Measurements from ENCODE around the gene GMPR2.
"Not testable (repeated sequence)": the region's sequence is repeated elsewhere in the genome, so short reads cannot be mapped to it uniquely, and the experiment has no call there.

Gene GMPR2

GRCh38 chr14:24202538-24202937 lies 30.2 kb upstream of the GMPR2 start:
- DNase-seq = not testable (repeated sequence)

GRCh38 chr14:24203249-24203886 lies 29.4 kb upstream of the GMPR2 start:
- DNase-seq = not testable (repeated sequence)

DNA sequence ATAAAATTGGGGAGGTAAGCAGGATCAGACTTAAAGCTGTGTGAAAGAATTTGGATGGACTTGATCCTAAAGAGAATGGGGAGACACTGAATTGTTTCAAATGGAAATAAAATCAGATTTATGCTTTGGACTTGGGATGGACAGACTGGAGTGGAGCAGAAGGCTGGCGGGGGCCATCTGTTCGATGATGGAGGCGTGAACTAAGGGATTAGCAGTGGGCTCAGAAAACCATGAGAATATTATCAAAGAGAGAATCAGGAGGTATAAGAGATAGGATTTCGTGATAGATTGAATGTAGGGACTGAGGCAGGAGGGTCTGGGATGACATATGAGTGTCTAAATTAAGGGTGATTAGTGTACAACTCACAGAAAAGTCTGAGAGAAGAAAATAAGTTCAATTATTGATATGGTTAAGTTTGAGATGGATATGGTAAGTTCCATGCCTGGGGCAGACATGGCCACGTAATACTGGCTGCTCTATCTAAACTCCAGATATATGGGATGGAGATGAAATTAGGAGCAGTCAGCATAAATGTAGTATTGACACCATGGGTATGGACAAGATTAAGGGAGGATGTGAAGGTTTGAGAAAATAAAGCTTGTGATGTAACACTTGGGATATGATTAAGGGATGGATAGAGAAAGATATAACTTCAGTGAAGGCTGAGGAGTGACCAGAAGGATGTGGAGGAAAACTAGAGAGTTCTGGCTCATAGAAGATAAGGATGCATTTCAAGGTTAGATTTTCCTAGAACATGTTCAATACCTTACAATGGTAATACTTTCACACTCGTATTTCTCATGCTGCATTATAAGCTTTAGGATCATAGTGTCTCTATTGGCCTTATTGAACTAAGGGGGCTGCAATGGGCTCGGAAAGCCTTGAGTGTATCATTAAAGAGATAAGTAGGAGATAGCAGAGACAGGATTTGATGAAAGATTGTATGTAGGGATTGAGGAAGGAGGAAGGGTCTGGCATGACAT lies 28.3 kb upstream of the GMPR2 start:
- DNase-seq = no peak

DNA sequence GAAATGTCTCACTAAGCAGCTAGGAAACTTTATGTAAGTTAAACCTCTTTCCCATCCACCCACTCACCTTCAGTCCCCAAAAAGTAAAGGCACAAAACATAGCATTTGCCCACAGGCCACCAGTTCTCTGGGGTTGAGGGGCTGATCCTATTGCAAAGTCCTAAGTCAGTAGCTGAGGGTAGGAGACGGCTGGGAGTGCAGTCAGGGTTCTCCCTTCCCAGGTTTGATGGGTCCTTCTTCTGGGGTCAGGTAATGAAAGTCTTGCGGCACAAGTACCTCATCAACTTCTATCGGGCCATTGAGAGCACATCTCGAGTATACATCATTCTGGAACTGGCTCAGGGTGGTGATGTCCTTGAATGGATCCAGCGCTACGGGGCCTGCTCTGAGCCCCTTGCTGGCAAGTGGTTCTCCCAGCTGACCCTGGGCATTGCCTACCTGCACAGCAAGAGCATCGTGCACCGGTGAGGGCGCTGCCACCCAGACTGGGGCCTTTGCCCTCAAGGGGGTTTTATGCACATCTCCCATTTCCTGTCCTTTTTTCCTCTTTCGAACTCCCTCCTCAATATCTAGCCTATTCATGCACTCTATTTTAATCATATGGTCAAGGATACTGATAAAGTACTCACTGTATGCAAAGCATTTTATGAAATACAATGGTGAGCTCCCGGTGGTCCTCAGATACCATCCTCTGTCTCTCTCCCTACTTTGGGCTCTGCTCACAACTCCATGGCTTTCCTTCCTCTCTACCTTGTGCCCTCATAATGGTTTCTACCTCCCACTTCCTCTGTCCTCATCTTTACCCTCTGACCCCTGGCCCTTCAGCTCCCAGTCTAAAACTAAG lies 26.2 kb upstream of the GMPR2 start:
- no peak for DNase-seq

- no peak for DNase-seq
These were observed 25.6 kb upstream of the GMPR2 start for GRCh38 chr14:24207104-24207551.

GRCh38 chr14:24207625-24208024 lies 25.1 kb upstream of the GMPR2 start:
- no peak for DNase-seq

GRCh38 chr14:24211311-24211710 lies 21.4 kb upstream of the GMPR2 start:
- DNase-seq = no peak

DNA sequence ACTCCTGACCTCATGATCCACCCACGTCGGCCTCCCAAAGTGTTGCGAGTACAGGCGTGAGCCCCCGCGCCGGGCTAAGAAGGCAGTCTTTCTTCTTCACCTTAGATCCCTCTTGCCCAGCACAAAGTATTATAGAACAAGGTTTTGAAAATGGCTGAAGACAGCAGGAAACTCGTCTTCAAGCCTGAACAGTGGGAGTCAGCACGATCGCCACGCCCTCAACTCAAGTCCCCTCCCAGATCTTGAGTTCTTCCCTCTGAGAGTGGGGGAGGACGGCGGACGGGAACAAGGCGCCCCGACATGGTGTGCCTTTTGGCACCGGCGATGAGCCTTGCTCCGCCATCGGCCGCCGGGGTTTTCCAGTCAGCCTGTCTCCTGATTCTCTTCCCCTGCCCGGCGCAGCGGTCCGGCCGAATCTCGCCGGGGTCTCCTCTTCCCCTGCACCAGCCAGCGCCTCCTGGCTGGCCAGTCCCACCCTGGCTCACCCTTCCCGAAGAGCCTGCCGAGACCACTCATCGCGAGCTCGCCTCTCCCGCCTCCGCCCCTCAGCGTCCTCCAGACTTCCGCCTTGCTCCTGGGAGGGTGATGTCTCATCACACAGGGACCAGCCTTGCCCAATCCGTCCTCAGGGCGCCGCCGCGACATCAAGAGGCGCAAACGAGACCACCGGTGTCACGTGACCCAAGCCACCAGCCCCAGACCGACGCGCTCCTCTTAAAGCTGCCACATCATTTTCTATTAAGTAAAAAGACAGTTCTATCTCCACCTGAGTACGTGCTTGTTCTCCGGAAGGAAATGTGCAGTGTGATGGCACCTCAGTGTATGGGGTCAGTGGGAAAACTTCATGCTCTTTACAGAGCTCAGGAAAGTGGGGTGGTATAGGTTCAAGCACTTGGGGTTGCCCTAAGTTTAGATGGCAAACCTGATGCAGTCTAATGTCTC lies 19.5 kb upstream of the GMPR2 start, which contains the start of gene CHMP4A:
Gene CHMP4A, minus strand, starts transcription at position 565 of the 942 bp plus-strand sequence. Its CDS starts 49 bp downstream, at position 516.
- DNase-seq = peak; percentile 97 to 98

GRCh38 chr14:24213866-24214662 lies 18.7 kb upstream of the GMPR2 start:
- DNase-seq = no peak

- DNase-seq = peak; percentile 70 to 88
These were observed 17.0 kb upstream of the GMPR2 start, which contains the start of gene MDP1 for GRCh38 chr14:24215495-24216344. Gene MDP1, minus strand, starts transcription at chr14:24216066. Its CDS starts 111 bp downstream, at chr14:24215955.

GRCh38 chr14:24216345-24216699 lies 16.4 kb upstream of the GMPR2 start:
- DNase-seq = no peak

DNA sequence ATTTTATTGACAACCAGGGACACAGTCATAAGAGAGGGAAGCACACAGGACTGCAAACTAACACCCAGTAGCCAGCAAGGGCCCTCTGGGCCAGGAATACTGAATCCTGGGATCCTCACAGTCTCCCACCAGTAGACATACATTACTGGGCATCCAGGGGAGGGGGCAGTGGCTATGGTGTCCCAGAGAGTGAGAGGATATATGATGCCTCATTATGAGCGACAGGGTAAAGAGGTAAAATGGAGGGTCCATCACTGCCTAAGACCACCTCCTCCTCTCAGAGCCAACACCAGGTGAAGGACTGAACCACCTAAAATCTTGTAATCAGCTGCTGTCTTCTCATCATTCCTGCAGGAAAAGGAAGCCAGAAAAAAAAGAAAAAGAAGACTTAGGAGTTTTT lies 15.9 kb upstream of the GMPR2 start:
- DNase-seq = not testable (repeated sequence)

DNA sequence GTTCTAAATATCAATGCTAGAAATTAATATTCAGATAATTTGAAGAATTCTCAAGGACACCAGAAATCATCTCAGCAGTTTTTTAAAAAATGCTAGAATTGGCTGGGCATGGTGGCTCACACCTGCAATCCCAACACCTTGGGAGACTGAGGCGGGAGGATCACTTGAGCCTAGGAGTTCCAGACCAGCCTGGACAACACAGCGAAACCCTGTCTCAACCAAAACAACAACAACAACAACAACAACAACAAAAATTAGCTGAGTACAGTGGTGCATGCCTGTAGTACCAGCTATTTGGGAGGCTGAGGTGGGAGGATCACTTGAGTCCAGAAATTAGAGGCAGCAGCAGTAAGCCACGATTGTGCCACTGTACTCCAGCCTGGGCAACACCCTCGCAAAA lies 13.6 kb upstream of the GMPR2 start:
- DNase-seq = no peak

DNA sequence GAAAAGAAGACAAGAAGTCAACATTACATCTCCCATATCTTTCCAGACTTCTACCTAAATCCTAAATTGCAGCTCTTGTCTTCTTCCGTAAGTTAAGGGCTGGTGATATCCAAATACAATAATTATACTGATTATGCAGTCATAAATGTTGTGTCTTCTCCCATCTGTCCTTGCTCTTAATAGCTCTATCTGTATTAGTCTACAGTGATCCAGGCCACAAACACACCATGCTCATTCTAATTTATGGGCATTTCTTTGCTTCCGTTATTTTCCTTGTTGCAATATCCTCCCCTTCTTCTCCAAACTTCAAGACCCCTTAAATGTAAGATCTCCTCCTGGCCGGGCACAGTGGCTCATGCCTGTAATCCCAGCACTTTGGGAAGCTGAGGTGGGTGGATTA lies 13.2 kb upstream of the GMPR2 start:
- no peak for DNase-seq

DNA sequence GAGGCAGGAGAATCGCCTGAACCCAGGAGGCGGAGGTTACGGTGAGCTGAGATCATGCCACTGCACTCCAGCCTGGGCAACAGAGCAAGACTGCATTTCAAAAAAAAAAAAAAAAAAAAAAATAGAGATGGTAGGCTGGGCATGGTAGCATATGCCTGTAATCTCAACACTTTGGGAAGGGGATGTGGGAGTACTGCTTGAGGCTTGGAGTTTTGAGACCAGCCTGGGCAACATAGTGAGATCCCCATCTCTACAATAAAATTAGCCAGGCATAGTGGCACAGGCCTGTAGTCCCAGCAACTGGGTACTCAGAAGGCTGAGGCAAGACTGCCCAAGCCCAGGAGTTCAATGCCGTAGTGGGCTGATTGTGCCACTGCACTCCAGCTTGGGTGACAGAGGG lies 9.7 kb upstream of the GMPR2 start:
- DNase-seq = not testable (repeated sequence)

- no peak for DNase-seq
These were observed 8.1 kb upstream of the GMPR2 start for GRCh38 chr14:24224618-24225071.

DNA sequence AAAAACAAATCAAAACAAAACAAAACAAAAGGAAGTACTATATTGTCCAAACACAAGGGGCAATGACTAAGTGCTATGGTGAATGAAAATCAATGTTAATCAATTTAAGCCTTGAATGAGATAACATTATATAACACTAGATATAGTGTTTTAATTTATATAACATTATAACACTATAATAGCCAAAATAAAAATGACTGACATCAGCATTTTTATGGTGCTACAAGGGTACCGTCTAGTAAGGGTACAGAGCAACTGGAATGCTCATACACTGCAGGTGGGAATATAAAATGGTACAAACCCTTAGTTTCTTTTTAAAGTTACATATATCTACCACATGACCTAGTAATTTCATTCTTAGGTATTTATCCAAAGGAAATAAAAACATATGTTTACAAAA lies 6.3 kb upstream of the GMPR2 start:
- DNase-seq = no peak

DNA sequence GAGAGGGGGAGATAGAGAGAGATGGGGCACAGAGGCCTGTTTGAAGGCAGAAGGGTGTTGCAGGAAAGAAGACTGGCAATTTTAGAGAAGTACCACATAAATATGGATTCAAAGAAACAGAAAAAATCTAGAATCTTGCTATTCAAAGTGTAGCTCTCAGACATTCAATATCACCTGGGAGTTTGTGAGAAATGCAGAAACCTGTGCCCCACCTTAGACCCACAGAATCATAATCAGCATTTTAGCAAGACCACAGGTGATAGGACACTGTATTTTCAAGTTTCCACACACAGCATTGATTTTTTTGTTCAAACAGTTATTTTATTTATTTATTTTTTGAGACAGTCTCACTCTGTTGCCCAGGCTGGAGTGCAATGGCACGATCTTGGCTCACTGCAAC lies 3.8 kb upstream of the GMPR2 start:
- DNase-seq = no peak

- no peak for DNase-seq
These were observed 1.2 kb upstream of the GMPR2 start for GRCh38 chr14:24231263-24232120.

Data from NCI-H446 (cell line).